GM12801 (cell line): ENCODE data around the gene SOCS7.

ENCODE experiments used
- TF ChIP-seq, protein P1 (sequence below): IDR thresholded peaks from one replicate; pipeline ENCODE4 v1.5.1; 2011; ENCODE audit warnings: control low read depth; ENCODE audit not compliant: insufficient read length; ENCODE audit errors: extremely low read depth

Gene SOCS7

GRCh38 chr17:38426441-38426840, 74.8 kb downstream of the SOCS7 start:
- TF ChIP-seq, protein P1, sequence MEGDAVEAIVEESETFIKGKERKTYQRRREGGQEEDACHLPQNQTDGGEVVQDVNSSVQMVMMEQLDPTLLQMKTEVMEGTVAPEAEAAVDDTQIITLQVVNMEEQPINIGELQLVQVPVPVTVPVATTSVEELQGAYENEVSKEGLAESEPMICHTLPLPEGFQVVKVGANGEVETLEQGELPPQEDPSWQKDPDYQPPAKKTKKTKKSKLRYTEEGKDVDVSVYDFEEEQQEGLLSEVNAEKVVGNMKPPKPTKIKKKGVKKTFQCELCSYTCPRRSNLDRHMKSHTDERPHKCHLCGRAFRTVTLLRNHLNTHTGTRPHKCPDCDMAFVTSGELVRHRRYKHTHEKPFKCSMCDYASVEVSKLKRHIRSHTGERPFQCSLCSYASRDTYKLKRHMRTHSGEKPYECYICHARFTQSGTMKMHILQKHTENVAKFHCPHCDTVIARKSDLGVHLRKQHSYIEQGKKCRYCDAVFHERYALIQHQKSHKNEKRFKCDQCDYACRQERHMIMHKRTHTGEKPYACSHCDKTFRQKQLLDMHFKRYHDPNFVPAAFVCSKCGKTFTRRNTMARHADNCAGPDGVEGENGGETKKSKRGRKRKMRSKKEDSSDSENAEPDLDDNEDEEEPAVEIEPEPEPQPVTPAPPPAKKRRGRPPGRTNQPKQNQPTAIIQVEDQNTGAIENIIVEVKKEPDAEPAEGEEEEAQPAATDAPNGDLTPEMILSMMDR = no peak

GRCh38 chr17:38427160-38427949, 75.7 kb downstream of the SOCS7 start:
- TF ChIP-seq, protein P1 = no peak

GRCh38 chr17:38428112-38428642, 76.5 kb downstream of the SOCS7 start, which contains the start of gene ARHGAP23:
Gene ARHGAP23, plus strand, starts transcription at chr17:38428464. Its CDS starts 22 bp downstream, at chr17:38428486.
- TF ChIP-seq, protein P1 = no peak

- TF ChIP-seq, protein P1 = no peak
These were observed 77.2 kb downstream of the SOCS7 start for GRCh38 chr17:38428643-38429371.

DNA sequence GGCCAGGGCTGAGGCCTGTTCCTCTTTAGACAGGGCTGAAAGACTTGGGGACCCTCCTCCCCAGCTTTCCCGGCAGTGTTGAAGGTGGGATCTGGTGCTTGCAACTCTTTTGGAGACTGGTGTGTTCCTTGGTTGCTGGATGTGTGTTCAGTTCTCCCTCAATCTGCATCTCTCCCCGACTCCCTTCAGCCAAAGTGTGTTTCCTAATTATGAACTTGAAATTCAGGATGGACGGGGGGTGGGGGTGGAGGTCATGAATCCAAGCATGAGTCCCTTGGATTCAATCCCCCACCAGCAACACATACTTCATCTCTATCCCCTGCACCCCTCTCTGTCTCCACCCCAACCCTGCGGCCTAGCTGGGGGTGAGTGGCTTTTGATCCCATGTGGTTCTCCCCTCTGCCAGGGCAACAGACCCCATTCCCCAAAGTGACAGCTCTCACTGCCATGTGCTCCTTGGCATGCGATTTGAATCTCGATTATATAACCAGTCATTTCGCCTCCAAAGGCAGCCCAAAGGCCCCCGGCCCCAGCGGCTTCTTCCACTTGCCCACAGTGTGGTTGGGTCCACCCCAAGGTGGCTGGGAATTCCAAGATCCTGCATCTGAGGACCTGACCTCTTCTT, 77.9 kb downstream of the SOCS7 start:
- TF ChIP-seq, protein P1 = no peak

DNA sequence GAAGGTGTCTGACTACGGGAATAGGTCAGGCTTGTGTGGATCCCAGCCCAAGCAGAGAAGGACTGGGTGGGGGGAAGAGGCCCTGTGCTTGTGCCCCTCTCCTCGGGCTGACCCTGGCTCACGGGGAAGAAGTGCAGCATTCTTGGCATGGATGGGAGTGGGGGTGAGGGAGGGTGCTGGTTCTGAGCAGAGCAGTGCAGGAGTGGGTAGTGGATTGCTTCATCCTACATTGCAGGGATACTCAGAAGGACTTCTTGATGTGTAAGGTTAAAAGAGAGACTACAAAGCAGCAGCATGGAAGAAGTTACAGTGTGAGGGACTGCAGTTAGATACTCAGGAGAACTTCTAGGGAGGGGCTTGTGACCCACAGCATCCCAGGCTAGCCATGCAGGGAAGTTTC, 78.7 kb downstream of the SOCS7 start:
- TF ChIP-seq, protein P1 = no peak

- TF ChIP-seq, protein P1 = no peak
These were observed 79.2 kb downstream of the SOCS7 start for GRCh38 chr17:38430822-38431221.
